HT1080 (cell line): Measurements from ENCODE around the gene RNPEPL1. TPM values are rescaled to one million over a fixed set of nuclear protein-coding genes. Genes with fewer than 3 reads are reported as not detected.

ENCODE experiments used
- DNase-seq: peaks from one replicate; pipeline ENCODE4 v3.0.0-alpha.2; 2015; ENCODE audit warnings: low read depth
- total RNA-seq: library from RNA; depleted of rRNA; stranded (reverse); fragments of >200 nt; shearing (Covaris generic); gene quantifications from 2 replicates; pipeline ENCODE4 v1.2.3, GENCODE V29; 2014

The RNPEPL1 gene
- total RNA-seq, 1 experiment from 2014 or later = 23.6 TPM

DNA sequence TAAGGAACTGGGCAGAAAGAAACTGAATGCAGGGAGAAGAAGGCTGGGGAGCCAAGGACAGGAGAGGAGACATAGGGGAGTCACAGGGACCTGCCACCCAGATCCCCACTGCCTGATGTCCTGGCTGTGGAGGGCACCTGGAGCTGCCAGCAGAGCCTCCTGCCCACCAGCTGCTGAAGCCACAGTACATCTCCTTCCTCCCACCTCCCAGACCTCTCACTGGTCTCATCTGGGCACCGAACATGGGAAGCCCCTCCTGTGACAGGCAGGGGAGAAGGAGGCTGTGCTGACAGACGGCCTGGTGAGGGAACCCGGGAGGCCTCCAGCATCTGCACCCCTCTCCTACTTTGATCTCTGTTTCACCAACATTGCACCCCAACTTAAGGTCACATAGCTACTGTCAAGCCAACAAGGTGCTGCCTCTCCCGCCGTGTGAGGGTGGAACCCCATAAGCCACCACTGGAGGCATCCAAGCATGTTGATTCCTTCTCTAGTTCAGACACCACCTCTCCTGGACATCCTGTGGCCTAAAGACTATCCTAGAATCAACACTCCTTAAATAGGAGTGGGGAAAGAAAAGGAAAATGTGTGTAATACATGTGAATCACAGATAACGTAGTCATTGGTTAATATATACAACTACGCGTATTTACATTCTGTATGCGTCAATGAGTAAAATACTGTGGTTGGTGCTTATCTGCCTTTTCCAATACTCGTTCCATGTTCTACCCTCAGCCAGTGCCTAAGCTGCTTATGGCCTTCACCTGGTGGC, 3.5 kb upstream of the RNPEPL1 start:
- DNase-seq = no peak

DNA sequence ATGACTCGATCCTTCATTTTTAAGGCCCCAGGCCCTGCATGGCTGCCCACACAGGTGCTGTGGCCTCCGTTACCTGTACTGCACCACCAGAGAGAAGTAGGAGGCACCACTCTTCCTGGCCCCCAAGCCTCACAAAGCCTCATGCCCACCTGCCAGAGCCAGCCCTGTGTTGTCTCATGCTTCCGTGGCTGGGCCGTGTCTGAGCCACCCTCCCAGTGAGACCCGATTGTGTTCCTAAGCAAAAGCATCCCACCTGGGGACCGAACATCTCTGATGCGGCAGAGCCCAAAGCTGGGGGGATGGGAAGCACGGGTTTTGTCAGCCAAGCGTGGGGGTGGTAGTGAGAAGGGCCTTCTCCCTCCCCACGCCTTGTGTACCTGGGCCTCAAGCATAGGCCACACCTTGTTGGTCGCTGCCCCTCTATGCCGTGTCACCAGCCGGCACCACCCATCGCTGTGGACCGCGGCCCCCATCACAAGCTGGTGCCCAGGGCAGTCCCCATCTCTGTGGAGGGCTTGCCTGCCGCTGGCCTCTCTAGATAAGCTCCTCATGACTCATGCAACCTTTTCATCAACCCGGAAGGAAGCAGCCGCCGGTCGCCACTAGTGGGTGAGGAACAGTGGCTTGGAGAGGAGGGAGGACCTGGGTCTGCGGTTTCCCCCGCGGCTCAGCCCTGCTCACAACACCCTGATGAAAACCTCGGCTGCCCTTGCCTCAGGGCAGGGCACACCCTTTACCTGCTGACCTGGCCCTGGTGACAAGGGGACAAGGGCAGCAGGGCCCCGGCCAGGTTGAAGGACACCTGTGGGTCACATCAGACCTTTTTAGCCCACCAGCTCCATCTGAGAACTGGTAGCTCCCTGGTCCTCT, 2.7 kb upstream of the RNPEPL1 start:
- peak; percentile 90 for DNase-seq

DNA sequence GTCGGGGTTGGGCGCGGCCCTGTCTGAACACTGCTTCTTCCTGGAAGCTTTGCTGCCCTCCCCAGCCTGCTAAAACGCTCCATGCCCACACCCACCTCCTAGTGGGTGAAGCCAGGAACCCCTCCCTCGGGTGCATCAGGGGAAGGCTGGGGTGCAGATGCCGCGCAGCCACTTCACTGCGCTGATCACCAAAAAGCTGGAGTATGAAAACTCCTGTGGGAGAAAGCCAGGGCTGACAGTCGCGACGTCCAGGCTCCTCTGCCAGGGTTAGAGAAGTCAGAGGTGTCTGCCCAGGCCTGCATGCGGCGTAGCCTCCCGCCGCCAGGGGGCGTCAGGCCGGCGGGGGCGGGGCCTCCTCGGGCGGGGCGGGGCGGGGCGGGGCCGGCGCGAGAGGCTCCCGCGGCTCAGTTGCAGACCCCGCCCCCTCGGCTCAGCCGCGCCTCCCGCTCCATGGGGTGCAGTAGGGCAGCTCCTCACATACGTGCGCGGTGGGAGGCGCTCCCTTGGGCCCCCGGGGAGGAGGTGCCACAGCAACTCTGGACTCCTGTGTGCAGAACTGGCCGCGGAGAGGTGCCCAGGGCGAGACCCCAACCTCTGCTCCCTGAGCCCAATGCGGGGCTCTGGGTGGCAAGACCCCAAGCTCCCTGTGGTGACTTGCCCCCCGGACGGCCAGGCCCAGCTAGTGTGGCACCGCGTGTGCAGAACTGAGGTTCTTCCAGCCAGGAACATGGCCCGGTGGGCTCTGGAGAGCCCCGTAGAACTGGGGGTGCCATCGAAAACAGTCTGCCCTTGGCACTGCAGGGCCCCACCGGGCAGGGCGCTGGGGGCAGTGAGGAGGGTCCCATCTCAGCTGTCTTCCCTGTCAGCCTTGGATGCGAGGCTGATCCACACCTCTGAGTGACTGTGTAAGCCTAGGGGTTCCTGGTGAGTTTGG, 1.8 kb upstream of the RNPEPL1 start:
- peak; percentile 73 for DNase-seq

DNA sequence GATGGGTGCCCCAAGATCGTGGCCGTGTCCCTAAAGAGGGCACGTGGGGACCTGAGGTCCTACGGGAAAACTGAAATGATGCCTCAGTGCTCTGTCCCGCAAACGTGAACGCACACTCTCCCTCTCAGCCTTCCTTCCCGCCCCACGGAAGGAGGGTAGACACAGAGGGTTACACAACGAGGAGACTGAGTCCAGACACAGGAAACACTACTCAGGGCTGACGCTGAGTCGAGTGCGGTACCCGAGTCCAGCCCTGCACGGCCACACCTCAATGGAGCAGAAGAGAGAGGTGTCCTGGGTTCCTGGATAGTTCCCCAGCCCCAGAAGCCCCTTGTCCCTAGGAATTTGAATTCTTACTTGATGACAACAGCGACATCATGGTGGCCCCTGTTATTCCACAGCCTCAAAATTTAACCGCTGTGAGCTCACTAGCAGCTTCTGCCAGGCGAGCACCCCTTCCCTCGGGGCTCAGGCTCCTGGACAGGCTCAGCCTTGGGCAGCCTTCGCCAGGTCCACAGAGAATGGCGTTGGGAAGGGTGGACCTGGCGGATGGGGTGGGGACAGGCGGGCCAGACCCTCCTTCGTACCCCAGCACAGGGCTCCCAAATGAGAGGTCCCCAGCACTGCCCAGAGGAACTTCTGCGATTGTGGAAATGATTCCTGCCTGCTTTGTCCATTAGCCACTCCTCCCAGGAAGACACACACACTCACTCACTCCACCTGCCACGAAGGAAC, 980 bp upstream of the RNPEPL1 start:
- no peak for DNase-seq

DNA sequence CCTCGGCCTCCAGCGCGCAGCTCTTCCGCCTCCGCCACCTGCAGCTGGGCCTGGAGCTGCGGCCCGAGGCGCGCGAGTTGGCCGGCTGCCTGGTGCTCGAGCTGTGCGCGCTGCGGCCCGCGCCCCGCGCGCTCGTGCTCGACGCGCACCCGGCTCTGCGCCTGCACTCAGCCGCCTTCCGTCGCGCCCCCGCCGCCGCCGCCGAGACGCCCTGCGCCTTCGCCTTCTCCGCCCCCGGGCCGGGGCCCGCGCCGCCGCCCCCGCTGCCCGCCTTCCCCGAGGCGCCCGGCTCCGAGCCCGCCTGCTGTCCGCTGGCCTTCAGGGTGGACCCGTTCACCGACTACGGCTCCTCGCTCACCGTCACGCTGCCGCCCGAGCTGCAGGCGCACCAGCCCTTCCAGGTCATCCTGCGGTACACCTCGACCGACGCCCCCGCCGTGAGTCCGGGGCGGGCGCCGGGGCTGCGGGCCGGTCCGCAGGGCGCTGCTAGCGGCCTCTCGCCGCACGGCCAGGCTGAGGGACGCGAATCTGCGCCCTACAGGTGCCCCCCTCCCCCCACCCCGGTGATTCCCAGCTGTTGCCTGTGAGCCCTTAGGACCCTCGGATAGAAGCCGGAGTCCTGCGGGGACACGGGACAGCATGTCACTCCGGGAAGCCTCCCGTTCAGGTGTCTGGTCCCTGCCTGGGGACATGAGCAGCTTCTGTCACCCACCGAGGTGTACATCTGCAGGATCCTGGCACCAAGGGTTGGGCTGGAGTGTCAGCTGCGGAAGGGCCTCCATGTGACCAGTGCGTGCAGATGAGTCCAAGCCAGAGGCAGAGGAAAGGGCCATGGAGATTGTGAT, 616 bp downstream of the RNPEPL1 start:
- peak; percentile 45 for DNase-seq

DNA sequence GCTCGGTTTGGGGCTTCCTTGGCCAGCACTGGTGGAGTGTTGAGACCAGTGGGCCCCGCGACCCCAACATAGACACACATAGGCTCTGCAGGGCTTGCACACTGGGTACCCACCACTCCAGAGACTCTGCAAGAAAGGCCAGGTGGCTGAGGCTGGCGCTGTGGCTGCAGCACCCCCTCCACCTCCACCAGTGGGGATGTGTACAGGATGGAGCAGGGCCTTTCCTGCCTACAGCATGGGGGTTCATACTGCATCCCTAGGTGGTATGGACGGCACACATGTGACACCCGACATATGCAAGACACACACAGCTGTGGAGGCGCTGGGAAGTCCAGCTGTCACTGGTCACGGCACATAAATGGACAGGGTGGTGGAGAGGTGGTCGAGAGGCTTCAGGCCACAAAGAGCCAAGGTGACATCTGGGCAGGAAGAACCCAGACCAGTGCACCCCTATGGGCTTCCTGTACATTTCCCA, 1.3 kb downstream of the RNPEPL1 start:
- DNase-seq = no peak

DNA sequence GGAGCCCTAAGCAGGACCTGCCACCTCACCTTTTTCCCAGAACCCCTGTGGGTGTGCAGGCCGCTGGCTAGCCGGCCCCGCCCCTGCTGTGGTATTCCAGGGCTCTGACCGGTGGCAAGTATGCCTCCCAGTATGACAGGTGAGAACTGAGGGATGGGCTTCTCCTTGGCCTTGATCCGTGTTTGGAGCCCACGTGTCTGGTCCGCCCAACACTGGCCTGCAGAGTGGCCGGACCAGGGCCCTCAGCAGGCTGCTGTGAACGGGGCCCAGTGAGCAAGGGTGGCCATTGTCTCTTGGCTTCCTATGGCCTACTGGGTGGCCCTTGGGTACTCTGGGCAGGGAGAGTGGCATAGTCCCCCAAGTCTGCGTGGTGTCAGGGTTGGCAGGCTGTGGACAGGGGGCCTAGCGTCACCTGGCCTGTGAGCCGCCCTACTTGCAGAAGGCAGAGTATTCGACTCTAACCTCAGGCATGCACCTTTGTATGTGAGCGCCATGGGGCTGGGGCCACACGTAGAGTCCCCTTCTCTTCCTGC, 1.8 kb downstream of the RNPEPL1 start:
- DNase-seq = no peak

DNA sequence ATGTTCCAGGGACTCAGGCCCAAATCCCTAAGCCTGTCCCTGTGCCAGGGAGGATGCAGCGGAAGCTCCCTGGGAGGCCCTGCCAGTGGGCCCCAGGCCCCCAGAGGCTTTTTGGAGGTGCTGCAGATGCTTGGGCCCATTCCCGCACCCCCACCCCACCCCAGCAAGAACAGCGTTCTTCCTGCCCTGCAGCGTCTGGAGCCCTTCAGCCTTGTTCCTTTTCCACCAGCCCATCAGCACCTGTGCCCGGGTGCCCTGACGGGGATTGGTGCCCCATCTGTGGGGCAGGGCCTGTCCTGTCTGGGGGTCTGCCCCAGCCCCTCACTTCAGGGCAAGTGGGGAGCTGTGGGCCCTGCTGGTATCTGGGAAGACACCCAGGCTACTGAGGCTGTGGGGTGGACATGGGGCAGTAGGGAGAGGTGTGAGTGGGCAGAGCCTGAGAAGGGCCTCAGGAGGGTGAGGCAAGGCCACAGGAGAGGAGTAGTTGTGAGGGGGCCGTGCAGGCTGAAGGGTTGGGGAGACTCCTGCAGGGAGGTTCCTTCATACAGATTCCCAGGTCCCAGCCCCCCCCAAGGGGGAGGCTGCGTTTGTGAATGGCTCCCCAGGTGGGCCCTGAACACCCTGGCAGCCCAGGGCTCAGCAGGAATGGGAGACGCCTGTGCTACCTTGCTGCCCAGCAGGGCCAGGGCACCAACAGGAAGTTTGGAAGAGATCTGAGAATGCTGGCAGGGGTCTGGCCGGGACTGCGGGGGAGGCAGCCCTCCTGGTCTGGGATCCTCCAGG, 2.4 kb downstream of the RNPEPL1 start:
- DNase-seq = no peak

DNA sequence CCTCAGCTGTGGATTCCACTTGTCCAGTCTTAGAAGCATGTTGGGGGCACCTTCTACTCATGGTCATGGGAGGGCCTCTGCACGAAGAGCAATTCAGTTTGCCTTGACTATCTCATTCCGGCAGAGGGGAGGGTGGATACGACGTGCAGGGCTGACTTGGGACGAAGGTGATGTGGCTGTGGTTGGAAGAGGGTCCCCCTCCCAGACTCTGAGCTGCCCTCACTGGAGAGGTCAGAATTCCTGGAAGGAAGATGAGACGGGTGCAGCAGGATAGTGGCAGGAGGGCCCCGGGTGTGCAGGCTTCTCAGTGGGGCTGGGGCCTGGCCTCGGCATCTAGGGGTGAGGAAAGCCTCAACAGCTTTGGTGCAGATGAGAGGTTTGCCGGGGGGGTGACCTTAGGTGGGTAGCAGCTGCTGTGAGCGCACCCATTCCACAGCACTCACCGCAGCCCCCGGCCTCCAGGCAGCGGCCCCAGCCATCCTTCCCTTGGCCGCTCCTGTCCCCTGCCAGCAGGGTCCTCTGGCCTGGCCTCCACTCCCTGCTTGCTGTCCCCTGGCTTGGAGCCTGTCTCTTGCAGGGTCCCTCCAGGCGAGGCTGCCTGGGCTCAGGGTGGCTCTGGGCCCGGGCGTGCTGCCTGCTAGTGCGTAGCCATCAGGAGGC, 3.2 kb downstream of the RNPEPL1 start:
- no peak for DNase-seq

DNA sequence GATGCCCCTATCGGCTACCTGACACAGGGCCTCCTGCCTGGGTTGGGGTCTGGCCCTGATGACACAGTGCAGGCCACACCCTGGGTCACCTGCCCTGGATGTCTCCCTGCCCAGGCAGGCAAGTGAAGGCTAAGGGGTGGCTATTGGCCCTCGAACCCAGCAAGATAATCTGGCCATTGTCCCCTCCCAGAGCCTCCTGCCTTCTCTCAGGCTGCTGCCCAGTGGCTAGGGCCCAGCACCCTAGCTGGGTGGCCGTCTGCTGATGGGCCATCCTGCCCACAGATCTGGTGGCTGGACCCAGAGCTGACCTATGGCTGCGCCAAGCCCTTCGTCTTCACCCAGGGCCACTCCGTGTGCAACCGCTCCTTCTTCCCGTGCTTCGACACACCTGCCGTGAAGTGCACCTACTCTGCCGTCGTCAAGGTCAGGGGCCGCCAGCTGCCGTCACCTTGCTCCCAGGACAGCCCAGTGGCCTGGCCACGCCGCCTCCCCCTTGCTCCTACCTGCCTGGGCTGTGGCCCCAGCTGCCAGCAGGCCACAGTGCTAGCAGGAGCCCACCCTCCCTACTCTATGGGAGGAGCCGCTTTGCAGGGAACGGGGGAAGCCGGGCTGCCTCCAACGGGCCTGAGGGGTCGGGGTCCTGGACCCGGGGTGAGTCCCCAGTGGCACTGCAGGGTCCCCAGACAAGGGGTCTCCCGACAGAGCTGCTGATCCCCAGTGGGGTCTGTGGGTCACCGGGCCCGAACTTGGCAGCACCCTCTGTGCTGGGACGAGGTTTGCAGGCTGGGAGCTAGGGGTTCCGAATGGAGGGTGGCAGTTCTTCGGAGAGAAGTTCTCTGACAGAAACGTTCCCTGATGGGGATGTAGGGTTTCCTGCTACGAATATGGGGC, 4.1 kb downstream of the RNPEPL1 start:
- DNase-seq = no peak

DNA sequence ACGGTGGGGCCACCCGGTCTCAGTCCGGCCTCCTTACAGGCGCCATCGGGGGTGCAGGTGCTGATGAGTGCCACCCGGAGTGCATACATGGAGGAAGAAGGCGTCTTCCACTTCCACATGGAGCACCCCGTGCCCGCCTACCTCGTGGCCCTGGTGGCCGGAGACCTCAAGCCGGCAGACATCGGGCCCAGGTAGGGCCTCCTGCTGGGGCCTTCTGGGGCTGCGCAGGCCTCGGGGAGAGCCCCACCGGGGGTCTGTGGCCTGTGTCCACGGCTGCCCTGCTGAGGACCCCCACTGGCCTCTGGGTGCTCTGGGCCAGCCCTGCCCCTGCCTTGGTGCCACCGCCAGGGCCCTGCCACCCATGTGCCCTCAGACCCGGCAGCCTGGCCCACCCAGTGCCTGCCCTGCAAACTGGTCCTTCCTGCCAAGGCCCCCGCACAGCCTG, 4.8 kb downstream of the RNPEPL1 start:
- no peak for DNase-seq

DNA sequence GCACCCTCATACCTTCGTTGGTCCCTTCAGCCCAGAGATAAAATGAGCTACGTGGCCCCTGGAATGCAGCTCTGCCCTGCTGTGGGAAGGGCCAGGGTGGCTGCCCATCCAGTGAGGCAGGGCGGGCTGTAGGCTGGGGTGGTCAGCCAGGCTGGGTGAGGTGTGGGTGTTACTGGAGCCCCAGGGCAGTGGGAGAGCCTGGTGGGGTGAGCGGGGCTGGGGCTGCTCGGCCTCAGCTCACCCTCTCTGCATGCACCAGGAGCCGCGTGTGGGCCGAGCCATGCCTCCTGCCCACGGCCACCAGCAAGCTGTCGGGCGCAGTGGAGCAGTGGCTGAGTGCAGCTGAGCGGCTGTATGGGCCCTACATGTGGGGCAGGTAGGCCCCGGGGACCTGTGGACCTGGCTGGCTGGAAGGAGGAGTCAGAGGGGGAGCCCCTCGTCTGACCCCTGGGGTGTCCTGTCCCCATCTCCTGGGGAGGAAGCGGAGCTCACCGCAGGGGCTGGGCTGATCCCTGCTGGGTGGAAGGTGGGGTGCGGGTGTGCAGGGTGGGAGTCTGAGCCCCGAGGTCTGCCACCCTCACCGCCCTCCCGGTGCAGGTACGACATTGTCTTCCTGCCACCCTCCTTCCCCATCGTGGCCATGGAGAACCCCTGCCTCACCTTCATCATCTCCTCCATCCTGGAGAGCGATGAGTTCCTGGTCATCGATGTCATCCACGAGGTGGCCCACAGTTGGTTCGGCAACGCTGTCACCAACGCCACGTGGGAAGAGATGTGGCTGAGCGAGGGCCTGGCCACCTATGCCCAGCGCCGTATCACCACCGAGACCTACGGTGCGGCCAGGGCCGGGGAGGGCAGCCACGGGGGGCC, 5.5 kb downstream of the RNPEPL1 start:
- no peak for DNase-seq

DNA sequence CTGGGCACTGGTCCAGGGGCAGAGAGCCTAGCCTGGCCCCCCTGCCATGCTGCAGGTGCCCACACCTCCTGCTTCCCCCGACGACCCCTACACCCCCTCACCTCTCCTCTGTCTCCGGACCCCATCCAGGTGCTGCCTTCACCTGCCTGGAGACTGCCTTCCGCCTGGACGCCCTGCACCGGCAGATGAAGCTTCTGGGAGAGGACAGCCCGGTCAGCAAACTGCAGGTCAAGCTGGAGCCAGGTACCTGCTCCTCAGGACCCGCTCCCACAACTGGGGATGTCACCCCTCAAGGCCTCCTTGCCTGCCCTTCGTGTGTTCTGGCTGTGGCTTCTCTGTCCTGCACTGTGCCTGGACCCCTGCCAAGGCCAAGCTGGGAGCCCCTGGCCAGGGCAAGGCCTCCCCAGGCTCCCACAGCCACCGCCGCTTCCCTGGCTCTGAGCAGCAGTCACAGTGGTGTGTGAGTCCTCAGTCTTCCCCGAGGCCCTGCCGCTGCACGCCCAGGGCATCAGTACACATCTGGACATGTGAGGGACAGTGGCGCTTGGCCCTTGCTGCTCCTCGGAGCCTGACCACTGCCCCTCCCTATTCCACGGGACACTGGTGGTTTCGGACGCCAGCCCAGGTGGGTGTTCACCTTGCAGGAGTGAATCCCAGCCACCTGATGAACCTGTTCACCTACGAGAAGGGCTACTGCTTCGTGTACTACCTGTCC, 6.3 kb downstream of the RNPEPL1 start:
- no peak for DNase-seq

DNA sequence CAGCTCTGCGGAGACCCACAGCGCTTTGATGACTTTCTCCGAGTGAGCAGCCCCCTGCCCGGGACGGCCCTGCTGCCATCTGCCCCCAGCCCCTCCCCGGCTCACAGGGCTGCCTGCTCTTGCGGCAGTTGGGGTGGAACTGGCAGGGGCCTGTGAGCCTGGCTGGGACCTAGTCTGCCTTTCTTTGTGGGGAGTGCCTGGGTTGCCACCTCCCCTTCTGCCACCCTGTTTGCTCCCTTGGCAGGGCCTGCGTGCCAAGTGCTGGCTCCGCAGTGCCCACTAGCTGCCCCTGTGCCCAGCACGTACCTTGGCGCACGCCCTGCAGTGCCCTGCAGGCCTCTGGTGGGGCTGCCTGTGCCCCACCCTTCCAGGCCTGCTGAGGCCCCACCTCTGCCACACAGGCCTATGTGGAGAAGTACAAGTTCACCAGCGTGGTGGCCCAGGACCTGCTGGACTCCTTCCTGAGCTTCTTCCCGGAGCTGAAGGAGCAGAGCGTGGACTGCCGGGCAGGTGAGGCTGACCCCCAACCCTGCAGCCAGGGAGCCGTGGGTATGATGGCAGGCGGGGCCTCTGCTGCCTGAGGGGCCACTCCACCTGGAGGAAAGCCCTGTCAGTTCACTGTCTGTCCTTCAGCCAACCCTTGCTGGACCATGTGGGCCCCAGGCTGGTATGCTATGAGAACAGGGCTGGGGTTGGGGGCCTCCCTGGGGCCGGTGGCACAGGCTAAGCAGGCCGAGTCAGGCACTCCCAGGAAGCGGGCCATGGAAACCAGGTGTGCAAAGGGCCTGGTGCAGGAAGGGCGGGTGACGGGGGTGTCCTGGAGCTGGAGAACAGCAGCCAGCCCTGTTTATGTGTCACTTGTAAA, 7.0 kb downstream of the RNPEPL1 start:
- no peak for DNase-seq
